Measurements from ENCODE around the gene GPC4.
"Not testable (repeated sequence)": the region's sequence is repeated elsewhere in the genome, so short reads cannot be mapped to it uniquely, and the experiment has no call there.

GRCh38 chrX:133279112-133279730 is 136.1 kb downstream of the GPC4 start:
- not testable (repeated sequence) for TF ChIP-seq POLR2AphosphoS2 (conservative IDR thresholded peaks at IDR 0.05; ENCODE audit: low read length); HOXA7 (CRISPR knock-in tag; IDR thresholded peaks at IDR 0.05); PHF8 (IDR thresholded peaks at IDR 0.05; ENCODE audit: borderline replicate concordance, low read depth); USF2 (IDR thresholded peaks at IDR 0.05); BCL3 (IDR thresholded peaks at IDR 0.05); POLR2A (IDR thresholded peaks at IDR 0.05; ENCODE audit: low read length); SMC3 (IDR thresholded peaks at IDR 0.05); RAD21 (conservative IDR thresholded peaks at IDR 0.05 in 1 of 2, IDR thresholded peaks at IDR 0.05 in 1 of 2); CTCF (IDR thresholded peaks at IDR 0.05); ZC3H11A (IDR thresholded peaks at IDR 0.05); MAX (IDR thresholded peaks at IDR 0.05); MYC (IDR thresholded peaks at IDR 0.05; ENCODE audit: borderline replicate concordance, low read length); HEYL (CRISPR knock-in tag; IDR thresholded peaks at IDR 0.05)

Data from A549 (cell line).